Measurements from ENCODE around the gene SIX3.

DNA sequence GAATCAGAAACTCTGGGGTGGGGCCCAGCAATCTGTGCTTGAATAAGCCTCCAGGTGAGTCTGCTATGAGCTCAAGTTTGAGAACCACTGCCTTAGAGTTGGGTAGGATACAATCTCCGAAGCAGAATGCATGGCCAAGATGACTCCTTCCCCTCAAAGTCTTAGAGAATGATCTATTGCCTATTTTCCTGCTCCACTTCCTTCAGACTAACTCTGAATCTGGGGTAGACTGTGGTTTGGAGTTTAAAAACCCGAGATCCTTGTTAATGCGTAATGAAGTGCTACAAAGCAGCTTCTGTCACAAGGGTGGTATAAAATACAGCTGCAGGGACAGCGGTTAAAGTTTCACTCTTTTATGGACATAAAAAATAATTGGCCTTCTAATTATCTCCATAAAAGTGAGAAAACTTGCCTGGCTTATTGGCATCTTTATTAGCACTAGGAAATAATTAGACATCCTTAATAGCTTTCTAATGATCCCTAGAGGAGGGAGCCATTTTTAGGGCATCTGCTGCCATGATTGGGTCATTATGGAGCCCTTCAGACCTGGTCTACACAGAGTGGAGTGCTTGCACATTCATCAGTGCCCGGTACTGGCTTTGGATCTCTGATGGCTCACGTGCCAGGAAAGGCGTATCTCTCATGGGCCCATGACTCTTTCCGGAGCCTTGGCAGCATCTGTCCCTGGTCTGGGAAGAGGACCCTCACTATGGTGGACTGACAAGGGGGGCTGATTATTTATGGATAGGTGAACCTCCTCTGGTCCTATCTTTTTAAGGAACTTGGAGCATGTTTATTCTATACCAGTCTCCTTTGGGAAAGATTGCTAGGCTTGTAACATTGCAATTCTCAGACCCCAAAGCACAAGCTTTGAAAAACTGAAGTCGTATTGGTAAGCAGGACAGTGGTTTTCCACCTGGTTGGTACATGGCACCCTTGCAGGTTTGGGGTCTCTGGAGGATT, 39.5 kb downstream of the SIX3 start:
- TF ChIP-seq EZH2phosphoT487 (IDR thresholded peaks at IDR 0.05; ENCODE audit: insufficient read depth, low read depth) (no peak), EZH2 (IDR thresholded peaks at IDR 0.05; ENCODE audit: insufficient read depth, poor library complexity, severe bottlenecking) (no peak)

All from GM23248 (cell line).